ENCODE measurements around the gene LACTBL1.
"Not testable (repeated sequence)": the region's sequence is repeated elsewhere in the genome, so short reads cannot be mapped to it uniquely, and the experiment has no call there.

LACTBL1 gene, protein sequence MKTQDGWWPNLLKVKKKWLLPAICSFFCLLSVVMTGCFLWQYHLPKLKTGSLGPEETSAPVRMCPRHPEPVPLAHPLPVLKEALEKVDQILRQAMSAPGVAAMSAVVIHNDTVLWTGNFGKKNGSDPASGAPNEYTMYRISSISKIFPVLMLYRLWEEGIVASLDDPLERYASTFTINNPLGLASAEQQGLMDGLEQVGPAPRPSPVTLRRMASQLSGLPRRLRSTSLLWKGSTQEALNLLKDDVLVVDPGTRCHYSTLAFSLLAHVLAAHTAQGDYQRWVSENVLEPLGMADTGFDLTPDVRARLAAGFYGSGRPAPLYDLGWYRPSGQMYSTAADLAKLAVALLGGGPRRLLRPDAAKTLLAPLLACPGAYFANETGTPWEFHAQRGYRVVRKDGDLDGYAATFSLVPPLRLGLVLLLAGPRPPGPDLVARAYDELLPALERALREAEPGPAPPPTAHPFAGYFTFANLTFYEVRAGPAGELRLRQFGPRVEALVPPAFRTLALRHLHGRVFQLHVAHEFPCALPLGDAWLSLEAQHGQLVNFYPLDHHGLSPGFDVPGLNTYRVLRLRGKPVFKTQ

DNA sequence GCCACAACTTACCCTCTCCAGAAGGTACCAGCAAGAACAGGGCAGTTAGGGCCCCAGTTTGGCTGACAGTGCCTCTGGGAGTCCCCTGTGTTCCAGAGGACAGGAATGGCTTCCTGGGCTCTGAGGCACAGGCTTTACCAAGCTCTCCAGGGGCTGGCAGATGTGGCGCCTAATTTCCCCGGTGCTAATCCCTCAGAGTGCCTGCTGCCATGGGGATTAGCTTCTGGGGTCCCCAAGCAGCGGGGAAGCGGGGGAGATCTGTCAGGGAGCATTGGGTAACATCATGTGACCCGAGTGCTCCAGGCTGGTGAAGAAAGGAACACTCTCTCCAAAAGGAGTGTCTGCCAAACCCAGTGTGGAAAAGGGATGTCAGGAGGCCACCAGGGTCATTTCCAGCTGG, at the start of gene LACTBL1:
Gene LACTBL1 (minus strand): TSS at position 107 of the 400 bp plus-strand sequence. CDS start 550 bp downstream, outside the sequence.
- FAIRE-seq, result no peak
- DNase-seq (ENCODE audit: low spot score), result no peak

DNA sequence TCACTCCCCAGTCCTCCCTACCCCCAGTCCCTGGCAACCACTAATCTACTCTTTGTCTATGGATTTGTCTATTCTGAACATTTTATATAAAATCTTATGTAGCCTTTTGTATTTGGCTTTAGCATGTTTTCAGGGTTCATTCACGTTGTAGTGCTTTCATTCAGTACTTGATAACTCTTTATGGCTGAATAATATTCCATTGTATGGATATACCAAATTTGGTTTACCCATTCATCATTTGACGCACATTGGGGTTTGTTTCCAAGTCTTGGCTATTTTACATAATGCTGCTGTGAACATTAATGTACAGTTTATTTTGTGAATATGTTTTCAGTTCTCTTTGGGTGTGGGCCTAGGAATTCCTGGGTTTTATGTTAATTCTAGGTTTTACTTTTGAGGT, 49.2 kb upstream of the LACTBL1 start:
- DNase-seq (ENCODE audit: low spot score) (no peak), FAIRE-seq (no peak)

DNA sequence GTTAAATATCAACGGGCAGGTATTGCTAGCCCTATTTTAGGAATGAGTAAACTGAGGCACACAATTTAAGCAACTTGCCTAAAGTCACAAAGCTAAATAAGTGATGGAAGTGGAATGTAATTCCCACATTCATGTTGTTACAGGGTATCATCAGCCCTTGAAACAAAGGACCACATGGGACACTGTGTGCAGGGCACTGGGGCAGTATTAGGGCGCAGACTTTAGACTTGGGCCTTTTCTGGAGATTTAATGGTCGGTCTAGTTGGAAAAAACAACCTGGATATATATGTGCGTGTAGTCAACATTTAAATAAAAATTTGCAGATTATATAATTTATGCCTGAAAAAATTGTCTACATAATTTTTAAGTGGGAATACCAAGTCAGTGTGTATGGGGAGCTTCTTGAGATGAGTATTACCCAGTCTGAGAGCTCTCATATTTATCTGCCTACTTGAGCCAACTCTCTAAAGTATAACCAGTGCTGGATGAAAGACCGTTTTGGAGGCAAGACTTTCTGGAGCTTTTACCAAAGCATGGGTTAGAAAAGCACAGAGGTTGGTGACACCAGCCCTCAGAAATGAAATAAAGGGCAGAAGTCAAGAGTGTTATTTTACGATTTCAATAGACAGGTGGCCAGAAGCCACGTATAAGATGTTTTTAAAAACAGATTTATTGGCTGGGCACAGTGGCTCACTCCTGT, 48.2 kb upstream of the LACTBL1 start:
- no peak for FAIRE-seq
- DNase-seq (ENCODE audit: low spot score), result no peak

DNA sequence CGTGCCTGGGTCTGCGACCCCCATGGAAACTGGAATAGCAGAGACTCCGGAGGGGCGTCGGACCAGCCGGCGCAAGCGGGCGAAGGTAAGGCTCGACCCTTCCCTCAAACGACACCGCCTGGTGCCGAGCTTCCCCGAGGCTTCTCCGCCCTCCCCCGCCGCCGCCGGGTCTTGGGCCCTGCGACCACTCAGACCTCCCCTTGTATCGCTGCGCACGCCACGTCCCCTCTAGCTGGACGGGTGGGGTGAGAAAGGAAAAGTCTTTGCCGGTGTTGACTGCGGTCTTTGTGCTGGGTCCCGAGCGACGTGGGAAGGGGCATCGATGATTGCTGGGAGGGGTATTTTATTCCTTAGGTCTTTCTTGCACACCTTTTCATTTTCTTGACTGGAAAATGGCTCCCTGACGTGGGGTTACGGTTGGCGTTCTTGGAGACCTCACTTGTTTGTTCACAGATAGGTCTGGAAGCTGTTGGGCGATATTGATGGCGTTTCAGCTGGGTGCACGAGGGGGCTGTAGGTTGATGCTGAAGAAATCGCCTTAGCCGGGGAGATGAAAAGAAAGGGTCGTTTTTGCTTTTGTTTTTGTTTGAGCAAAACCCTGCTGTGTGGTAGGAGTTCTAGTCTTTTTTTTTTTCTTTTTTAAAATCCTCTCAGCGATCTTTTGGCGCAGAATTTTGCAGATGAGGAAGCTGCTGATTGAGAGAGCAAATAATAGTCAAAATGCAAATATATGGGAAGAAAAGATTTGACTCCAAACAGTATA, 47.4 kb upstream of the LACTBL1 start:
- FAIRE-seq (no peak), DNase-seq (ENCODE audit: low spot score) (no peak)

DNA sequence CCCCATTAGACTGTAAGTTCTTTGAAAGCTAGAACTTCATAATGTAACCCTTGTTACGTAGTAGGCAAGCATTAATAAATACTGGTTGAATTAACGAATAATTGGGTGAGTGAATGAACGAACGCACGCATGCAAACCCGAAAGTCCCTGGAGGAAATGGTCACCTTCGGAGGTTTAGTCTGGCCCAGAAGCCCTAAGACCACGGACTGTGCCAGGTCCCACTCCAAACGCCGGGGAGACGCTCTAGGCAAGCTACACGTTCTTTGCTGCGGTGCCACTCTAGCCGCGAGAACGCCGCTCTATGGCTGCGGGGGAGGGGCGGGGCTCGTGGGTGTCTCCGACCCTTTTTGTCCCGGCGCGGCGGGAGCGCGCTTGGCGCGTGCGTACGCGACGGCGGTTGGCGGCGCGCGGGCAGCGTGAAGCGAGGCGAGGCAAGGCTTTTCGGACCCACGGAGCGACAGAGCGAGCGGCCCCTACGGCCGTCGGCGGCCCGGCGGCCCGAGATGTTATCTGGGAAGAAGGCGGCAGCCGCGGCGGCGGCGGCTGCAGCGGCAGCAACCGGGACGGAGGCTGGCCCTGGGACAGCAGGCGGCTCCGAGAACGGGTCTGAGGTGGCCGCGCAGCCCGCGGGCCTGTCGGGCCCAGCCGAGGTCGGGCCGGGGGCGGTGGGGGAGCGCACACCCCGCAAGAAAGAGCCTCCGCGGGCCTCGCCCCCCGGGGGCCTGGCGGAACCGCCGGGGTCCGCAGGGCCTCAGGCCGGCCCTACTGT, 46.6 kb upstream of the LACTBL1 start, which contains the start of gene KDM1A:
Gene KDM1A (plus strand): TSS at position 375 of the 769 bp plus-strand sequence. CDS start 129 bp downstream, at position 504.
- FAIRE-seq (peak; percentile 60), DNase-seq (ENCODE audit: low spot score) (peak; percentile 95)

DNA sequence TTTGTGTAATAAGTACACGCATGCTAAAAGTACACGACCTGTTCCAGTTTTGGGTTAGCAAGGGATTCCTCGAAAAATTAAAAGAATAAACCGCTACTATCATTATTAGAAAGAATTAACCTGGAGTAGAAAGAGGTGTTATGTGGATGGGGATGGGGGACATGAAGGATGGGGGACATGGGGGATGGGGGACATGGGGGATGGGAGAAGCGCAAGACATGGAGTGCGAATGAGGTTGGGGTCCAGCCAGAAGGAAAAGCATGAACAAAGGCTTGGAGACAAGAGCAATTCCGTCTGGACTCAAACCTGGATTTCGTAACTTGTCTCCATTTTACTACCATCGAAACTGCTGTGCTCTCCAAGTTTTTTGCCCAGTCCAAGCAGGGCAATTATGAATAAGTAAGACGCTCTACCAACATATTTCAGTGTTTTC, 46.0 kb upstream of the LACTBL1 start:
- DNase-seq (ENCODE audit: low spot score) (no peak), FAIRE-seq (no peak)

DNA sequence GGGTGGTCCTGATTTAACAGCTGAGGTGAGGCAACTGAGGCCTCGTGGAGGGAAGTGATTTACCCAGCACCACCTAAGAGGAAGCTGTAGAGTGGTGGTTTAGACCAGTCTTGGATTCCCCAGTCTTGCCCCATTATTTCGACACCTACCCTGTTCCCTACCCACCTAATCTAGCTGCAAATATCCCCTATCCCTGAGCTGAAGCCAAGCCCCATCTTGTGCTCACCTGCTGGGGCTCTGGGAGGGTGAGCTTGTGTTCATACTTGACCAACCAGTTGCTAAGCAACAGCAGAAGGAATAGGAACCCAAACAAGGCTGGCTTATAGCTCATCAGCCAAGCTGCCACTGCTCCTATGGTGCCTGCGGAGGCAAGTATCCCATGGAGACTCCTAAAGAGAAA, 41.0 kb upstream of the LACTBL1 start:
- FAIRE-seq (no peak), DNase-seq (ENCODE audit: low spot score) (peak; percentile 59)

DNA sequence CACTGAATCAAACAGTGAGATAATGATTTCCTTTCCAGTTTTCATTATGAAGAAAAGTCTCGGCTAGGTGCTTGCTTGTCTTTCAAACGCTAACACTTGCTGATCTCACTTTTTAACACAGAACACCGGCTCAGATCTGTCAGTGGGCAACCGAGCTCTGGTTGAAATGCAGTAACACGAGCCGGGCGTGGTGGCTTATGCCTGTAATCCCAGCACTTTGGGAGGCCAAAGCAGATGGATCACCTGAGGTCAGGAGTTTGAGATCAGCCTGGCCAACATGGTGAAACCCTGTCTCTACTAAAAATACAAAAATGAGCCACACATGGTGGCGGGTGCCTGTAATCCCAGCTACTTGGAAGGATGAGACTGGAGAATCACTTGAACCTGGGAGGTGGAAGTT, 37.4 kb upstream of the LACTBL1 start:
- DNase-seq (ENCODE audit: low spot score); FAIRE-seq: not testable (repeated sequence)

DNA sequence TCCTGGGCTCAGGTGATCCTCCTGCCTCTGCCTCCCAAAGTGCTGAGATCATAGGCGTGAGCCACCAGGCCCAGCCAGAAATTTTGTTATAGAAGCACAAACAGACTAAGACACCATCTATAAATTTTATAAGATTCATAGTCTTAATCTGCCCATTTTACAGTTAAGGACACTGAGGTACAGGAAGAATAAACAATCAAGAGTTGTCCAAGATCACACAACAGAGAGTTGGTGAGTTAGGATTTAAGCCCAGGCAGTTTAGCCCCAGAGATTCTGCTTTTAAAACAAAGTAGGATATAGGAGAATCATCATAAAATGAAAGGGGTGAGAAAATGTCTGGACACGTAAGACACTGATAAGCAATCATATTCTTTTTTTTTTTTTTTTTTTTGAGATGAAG, 36.2 kb upstream of the LACTBL1 start:
- no peak for FAIRE-seq

DNA sequence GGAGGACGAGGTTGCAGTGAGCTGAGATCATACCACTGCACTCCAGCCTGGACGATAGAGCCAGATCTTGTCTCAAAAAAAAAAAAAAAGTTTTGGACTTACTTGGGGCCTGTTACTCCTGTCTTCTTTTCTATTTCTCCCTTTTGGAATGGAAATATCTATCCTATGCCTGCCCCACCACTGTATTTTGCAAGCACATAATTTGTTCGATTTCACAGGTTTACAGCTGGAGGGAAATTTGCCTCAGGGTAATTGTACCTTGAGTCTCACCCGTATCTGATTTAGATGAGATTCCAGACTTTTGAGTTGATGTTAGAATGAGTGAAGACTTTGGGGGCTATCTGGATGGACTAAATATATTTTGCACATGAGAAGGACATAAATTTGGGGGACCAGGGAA, 34.4 kb upstream of the LACTBL1 start:
- DNase-seq (ENCODE audit: low spot score), result no peak
- no peak for FAIRE-seq

More for the DNA sequence above, 36.2 kb upstream of the LACTBL1 start:
- DNase-seq (ENCODE audit: low spot score), result no peak

DNA sequence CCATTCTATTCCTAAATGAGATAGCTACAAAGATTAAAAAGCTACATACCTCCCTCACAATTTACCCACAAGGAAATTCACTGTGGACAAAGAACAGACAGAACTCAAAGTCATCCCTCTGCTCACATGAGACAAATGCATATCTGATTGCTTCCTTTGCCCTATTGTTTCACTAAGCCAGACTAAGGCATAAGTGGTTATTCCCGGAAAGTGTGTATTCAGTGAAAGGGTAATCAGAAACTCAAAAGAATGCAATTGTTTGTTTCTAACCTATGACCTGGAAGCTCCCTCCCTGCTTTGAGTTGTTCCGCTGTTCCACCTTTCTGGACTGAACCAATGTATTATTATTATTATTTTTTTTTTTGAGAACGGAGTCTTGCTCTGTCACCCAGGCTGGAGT, 32.1 kb upstream of the LACTBL1 start:
- DNase-seq (ENCODE audit: low spot score); FAIRE-seq: not testable (repeated sequence)

DNA sequence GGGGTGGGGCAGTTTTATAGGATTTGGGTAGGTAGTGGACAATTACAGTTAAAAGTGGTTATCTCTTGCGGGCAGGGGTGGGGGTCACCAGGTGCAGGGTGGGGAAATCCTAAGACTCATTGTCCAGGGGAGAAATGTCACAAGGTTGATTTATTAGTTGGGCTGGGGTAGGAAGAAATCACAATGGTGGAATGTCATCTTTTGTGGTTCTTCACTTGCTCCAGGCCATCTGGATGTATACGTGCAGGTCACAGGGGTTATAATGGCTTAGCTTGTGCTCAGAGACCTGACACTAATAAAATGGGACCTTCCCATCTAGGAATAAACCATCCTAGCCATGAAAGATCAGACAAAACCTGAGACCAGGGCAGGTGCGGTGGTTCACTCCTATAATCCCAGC, 31.4 kb upstream of the LACTBL1 start:
- no peak for DNase-seq (ENCODE audit: low spot score)
- FAIRE-seq, result no peak

DNA sequence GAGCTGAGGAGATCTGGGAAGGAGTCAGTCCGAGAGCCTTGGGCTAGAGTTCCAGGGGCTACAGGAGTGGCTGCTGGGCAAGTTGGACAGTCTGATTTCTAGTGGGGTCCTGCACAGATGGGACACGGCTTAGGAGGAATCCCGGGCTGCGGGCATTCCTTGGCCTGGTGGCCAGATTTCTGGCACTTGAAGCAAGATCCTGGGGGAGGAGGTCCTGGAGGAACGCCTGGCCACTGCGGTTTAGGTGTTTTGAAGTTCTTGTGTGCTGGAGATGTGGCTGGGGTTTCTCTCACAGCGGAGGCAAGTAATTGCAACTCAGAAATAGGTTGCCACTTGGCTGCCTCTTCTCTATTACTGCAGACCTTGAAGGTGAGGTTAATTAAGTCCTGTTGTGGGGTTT, 29.6 kb upstream of the LACTBL1 start:
- not testable (repeated sequence) for DNase-seq (ENCODE audit: low spot score); FAIRE-seq

DNA sequence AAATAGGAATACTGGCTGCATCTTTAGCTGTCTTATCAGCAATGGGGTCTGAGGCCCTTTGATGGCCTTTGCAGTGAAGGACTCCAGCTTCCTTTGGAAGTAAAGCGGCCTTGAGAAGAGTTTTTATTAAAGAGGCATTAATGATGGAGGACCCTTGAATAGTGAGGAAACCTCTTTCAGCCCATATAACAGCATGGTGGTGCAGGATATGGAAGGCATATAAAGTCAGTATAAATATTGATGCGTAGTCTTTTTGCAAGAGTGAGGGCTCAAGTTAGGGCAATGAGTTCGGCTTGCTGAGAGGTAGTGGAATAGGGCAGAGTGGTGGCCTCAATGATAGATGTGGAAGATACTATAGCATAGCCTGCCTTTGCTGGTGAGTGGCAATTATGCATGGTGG, 27.5 kb upstream of the LACTBL1 start:
- not testable (repeated sequence) for DNase-seq (ENCODE audit: low spot score); FAIRE-seq

DNA sequence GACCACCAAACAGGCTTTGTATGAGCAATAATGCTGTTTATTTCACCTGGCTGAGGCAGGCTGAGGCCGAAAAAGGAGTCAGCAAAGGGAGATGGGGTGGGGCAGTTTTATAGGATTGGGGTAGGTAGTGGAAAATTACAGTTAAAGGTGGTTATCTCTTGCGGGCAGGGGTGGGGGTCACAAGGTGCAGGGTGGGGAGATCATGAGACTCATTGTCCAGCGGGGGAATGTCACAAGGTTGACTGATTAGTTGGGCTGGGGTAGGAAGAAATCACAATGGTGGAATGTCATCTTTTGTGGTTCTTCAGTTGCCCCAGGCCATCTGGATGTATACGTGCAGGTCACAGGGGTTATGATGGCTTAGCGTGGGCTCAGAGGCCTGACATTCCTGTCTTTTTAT, 24.9 kb upstream of the LACTBL1 start:
- not testable (repeated sequence) for DNase-seq (ENCODE audit: low spot score); FAIRE-seq

DNA sequence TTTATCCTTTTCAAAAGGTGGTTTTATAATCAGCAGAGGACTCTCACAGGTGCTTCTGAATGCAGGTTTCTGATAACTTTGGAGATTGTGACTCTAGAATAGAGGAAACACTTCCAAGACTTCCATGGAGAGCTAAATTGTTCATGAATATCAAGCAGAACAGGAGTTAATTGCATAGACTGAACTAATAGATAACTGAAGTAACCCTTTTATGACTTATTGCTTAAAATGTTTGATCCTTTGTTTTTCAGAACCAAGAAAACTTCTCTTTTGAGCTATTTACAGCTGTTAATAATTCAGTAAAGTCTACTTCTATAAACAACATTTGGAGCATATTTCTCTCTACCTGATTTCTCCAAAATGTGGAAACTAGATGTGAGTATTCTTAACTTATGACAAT, 23.1 kb upstream of the LACTBL1 start:
- FAIRE-seq, result no peak
- DNase-seq (ENCODE audit: low spot score), result no peak

DNA sequence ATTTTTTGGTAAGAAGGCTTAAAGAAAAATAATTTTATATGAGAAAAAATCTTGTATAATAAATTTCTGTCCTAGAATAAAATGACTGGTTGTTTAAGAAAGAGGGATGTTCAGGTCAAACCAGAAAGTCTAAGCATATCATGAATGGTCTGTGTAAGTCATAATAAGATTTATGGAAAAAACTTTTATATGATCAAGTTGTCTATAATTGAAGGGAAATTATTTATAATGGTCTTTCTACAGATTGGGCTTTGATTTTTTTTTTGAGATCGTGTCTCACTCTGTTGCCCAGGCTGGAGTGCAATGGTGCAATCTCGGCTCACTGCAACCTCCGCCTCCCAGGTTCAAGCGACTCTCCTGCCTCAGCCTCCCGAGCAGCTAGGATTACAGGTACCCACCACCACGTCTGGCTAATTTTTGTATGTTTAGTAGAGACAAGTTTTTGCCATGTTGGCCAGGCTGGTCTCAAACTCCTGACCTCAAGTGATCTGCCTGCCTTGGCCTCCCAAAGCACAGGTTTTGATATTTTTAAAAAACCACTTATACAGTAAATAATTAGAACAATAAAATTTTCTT, 20.6 kb upstream of the LACTBL1 start:
- peak; percentile 31 for DNase-seq (ENCODE audit: low spot score)
- FAIRE-seq, result not testable (repeated sequence)

DNA sequence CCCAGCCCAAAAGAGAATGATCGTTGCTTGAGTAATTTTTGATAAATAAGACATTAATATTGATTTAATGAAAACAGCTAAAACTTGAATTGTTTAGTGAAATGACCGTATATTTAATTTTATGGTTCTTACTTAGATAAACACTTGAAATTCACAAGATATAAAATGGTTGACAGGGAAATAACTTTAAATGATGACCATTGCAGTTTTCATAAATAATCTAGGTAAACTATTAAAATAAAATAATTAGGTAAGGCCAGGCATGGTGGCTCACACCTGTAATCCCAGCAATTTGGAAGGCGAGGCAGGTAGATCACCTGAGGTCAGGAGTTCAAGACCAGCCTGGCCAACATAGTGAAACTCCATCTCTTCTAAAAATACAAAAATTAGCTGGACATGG, 19.7 kb upstream of the LACTBL1 start:
- not testable (repeated sequence) for DNase-seq (ENCODE audit: low spot score)
- FAIRE-seq, result peak; percentile 17

DNA sequence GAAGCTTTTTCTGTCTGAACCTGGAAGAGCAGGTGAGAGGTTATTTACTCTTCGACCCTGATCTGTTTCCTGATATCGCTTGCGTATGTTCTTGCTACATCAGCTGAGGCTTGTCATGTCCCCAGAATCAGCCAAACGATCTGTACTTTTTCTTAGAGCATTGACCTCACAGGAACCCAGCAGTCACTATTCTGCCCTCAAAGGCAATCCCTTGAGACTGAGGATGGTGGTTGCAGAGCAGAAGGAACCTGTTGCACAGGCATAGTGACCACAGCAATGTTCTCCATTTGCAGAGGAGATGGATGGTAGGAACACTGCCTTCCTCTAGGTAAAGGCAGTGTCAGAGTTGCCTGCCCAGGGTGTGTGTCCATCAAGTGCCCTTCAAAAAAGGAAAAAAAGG, 11.3 kb upstream of the LACTBL1 start:
- FAIRE-seq (no peak), DNase-seq (ENCODE audit: low spot score) (no peak)

DNA sequence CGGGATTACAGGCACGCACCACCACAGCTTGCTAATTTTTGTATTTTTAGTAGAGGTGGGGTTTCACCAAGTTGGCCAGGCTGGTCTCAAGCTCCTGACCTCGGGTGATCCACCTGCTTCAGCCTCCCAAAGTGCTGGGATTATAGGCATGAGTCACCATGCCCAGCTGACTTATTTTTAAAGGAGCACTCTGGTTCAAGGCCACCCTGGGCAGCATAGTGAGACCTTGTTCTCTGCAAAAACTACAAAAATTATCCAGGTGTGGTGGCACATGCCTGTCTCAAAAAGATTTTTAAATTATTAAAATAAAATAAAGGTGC, 7.8 kb upstream of the LACTBL1 start:
- not testable (repeated sequence) for FAIRE-seq; DNase-seq (ENCODE audit: low spot score)

Measured in RCC 7860 (cell line).